Nucleus accumbens (tissue), 56 donors: ENCODE results near the gene EPB41L5.
"Not testable (repeated sequence)": the region's sequence is repeated elsewhere in the genome, so short reads cannot be mapped to it uniquely, and the experiment has no call there.

Experiments used
- DNase-seq, 56 donors: peaks; one replicate each; lab custom pipeline; 2025; lab: John Stamatoyannopoulos, UW

The EPB41L5 gene

GRCh38 chr2:120091436-120091835, 78.6 kb downstream of the EPB41L5 start:
- no peak for DNase-seq

DNA sequence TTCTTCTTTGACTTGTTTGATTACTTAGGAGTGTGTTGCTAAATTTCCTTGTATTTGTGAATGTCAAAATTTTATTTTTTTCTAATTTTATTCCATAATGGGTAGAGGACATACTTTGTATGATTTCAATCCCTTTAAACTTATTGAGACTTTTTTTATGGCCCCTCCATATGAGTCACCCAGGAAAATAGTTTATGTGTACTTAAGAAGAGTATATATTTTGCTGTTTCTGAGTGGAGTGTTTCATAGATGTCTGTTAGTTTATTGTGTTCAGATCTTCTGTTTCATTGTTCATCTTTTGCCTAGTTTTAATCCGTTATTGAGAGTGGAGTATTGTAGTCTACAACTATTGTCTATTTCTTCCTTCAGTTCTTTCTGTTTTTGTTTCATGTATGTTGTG, 81.9 kb downstream of the EPB41L5 start:
- no peak for DNase-seq

DNA sequence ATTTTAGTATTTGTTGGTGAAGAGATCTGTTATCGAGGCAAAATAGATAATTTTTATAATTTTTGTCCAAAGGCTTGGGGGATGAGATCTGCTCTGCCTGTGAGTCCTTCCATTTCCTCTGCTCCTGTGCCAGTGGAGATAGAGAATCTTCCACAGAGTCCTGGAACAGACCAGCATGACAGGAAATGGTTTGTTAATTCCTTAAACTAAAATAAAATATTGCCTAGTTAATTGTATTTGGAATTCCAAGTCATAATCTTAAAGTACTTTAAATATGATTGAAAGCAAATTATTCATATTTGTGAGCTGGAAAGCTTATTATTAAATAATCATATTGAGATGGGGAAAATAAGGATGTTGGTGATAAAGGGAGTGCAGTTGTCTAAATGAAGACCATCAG, 87.8 kb downstream of the EPB41L5 start:
- DNase-seq: no peak

GRCh38 chr2:120103723-120104467, 91.0 kb downstream of the EPB41L5 start:
- DNase-seq: no peak

DNA sequence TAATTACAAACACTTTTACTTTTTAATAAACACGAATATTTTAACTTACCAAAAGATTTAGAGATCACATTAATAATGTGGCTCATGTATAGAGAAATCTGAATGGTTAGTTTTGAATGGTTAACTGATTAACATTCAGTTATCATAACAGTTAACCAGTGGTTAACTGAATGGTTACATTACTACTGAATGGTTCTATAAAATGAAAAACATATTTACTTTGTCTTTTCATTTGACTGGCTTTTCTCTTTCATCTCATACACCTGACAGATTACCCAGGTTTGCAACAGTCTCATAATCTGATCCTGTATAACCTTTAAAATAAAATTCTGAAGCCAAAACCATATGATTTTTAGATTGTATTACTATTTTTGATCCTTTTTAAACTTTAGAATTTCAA, 91.9 kb downstream of the EPB41L5 start:
- DNase-seq: no peak

DNA sequence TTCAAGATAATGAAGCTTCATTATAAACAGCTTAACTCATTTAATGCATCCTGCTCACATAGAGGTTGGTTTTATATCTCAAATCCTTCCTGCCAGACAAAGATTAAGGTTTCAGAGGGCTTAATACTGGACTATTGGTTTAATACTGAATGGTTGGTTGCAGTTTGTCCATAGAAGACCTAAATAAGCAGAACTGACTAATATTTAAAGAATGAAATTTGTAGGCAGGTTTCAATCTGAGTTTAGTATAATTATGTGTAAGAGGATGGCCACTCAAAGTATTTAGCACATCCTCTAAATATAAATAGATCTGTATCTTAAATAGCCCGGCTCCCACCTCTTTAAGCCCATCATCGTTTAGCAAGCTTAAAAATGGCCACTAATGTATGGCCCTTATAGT, 92.5 kb downstream of the EPB41L5 start:
- DNase-seq: no peak

DNA sequence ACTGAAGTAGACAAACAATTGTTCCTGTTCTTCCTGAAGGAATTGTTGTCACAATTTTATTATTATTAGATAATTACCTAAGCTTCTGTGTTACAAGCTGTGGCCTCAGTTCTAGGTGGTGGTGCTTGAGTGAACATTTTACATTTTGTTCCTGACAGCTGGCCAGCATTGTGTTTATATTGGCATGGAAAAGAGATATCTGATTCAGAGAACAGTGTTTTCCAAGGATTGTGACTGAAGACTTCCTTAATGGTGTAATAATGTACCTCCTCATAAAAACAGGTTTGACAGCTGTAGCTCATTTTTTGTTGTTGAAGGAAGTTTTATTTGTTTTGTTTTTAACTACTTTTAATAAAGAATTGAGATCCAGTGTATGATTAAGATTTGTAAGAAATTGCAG, 95.2 kb downstream of the EPB41L5 start:
- no peak for DNase-seq

DNA sequence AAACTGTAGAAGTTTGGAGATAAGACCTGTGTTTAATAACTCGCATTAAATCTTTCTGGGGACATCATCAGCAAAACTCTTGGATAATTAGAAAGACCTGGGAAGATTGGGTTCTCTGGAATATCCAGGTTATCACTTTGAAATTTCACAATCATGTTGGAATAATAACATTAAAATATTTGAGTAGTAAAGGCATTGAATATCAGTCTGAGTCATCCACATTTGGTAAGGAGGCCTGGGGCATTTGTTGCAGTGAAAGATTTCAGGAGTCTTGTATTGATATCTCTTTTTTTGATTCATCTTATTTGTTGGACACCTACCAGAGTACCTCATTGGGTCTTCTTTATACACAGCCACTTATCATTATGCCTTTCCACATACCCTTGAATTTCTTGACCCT, 95.9 kb downstream of the EPB41L5 start:
- DNase-seq: no peak

- DNase-seq: no peak
These were observed 96.5 kb downstream of the EPB41L5 start for GRCh38 chr2:120109186-120110061.

DNA sequence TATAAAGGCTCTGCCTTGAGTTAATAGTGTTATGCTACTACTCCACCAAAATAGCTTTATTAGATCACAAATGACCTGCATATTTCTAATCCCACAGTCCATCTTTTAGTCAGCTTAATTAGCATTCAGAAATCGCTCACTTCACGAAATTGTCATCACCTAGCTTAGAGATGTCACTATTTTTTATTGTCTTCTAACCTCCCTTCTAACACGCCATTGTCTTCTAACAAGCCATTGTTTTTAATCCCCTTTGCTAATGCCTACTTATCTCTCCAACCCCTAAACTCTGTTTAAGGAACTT, 97.1 kb downstream of the EPB41L5 start:
- no peak for DNase-seq

- DNase-seq: no peak
These were observed 97.6 kb downstream of the EPB41L5 start for GRCh38 chr2:120110507-120110906.

DNA sequence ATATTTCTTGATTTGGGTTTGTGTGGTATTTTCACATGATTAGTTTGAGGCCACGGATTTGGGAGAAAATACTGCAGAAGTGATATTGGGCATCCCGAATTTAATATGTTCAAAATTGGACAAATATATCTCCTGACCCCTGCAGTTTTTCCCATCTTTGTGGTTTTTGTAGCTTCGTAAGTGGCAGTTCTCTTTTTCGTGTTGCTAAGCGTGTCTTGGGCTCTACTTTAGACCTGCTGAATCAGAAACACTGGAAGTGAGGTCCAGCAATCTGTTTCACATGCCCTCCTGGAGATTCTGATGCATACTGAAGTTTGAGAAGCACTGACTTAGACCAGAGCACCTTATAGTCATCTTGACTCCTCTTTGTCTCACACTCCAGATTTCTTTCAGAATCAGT, 98.3 kb downstream of the EPB41L5 start:
- DNase-seq: no peak

- no peak for DNase-seq
These were observed 105.1 kb downstream of the EPB41L5 start for GRCh38 chr2:120118018-120118417.

DNA sequence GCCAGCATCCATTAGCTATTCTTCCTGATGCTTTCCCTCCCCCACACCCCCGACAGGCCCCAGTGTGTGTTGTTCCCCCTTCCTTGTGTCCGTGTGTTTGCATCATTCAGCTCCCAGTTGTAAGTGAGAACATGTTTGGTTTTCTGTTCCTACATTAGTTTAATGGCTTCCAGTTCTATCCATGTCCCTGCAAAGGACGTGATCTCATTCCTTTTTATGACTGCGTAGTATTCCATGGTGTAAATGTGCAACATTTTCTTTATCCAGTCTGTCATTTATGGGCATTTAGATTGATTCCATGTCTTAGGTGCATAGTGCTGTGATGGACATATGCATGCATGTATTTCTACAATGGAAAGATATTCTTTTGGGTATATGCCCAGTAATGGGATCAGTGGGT, 105.6 kb downstream of the EPB41L5 start:
- no peak for DNase-seq

DNA sequence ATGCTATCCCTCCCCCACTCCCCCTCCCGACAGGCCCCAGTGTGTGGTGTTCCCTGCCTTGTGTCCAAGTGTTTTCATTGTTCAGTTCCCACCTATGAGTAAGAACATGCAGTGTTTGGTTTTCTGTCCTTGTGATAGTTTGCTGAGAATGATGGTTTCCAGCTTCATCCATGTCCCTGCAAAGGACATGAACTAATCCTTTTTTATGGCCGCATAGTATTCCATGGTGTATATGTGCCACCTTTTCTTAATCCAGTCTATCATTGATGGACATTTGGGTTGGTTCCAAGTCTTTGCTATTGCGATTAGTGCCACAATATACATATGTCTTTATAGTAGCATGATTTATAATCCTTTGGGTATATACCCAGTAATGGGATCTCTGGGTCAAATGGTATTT, 108.5 kb downstream of the EPB41L5 start:
- not testable (repeated sequence) for DNase-seq

DNA sequence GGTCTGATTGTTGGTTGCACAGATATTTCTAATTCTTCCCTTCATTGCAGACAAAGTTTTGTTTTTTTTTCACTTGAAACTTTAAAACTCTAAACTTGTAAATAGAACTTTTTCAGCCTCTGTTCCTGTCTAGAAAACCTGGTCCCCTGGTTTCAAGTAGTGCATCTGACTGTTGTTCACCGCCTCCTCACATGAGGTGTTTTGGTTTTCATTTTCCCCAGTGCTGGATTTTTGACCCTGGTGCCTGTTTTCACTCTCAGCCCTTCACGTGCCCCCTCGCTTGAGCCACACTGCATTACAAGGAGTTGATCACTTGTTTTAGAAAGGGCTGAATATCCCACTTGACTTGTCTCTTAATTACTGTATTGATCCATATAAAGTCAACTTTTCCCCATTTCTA, 110.2 kb downstream of the EPB41L5 start:
- no peak for DNase-seq

GRCh38 chr2:120125195-120125594, 112.3 kb downstream of the EPB41L5 start:
- no peak for DNase-seq

DNA sequence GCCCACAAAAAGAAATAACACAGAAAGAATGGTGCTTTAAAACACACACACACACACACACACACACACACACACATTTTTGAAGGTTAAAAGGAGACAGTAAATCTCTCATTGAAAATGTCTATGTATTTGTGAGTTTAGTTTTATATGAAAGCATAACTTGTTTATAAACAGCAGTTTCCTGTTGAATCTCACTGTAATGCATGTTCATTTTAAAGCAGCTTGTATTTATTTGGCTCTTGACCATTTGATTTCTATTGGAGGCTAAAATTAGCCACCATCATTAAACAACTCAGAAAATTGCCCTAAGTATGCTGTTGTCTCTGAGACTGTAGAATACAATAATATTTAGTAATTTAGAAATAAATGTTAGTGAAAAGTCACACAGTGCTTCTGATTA, 115.3 kb downstream of the EPB41L5 start:
- DNase-seq: no peak

GRCh38 chr2:120132190-120132589, 119.3 kb downstream of the EPB41L5 start:
- no peak for DNase-seq

DNA sequence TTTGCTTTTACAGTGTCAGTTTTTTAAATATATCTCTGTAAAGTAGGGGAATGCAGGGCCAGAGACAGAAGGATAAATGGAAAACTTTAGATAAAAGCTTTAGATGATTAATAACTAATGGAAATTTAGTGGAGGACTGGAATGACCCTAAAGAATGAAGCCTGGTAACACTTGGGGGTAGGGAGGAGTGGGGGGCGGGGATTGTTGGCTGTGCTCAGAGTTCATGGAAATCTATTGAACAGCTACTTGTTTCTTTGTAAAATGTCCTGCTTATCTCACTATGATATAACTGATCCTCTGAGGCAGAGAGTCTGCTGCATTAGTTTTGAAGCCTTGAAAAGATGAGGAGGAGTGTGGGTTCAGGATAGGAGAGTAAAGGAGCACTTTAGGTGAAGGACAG, 119.8 kb downstream of the EPB41L5 start:
- no peak for DNase-seq

GRCh38 chr2:120133572-120134244, 120.8 kb downstream of the EPB41L5 start:
- no peak for DNase-seq

- no peak for DNase-seq
These were observed 121.4 kb downstream of the EPB41L5 start for GRCh38 chr2:120134263-120134662.
